NCI-H526 (cell line): Measurements from ENCODE around the gene TRAF3IP1.

Source experiments
- DNase-seq, 2 experiments: peaks; one replicate each; lab custom pipeline; 2025; lab: John Stamatoyannopoulos, UW

TRAF3IP1 gene

DNA sequence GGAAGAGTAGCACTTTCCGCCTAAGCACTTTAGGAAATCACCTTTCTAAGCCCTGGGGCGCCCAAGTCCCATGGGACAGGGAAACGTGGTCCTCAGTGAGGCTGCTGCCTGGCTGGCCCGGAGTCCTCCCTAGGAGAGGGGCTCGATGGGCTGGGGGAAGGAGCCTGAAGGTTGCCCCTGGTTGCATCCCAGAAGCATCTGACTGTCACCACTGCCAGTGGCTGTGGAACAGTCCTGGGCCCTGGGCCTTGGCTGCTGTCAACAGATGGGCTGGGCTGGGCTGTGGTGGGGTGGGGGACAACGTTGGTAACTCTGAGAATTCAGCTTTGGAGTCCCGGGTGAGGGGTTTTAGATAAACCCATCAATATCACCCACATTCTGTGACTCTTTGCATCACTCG, 128.9 kb downstream of the TRAF3IP1 start:
- DNase-seq: no peak

DNA sequence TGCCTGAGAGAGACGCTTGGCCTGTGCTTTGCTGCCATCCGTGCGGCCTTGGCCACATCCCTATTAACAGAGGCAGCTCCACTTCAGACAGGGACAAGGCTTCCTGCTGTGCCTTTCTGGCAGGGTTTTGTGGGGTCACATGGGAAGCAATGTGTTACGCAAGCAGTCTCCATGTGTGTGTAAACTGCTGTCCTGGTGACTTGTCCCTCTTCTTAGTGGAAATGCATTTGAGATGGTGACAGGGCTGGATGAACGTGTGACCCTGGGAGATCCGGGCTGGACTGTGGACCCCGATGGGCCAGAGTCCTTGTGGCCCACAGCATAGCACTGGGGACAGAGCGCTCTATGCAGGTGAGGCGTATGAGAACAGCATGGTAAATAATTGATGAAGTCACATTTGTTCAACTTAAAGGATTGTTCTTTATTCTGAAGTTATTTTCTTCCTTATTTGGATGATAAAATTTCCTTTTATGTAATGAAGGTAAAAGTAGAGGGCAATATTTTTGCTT, 129.6 kb downstream of the TRAF3IP1 start:
- DNase-seq: no peak

DNA sequence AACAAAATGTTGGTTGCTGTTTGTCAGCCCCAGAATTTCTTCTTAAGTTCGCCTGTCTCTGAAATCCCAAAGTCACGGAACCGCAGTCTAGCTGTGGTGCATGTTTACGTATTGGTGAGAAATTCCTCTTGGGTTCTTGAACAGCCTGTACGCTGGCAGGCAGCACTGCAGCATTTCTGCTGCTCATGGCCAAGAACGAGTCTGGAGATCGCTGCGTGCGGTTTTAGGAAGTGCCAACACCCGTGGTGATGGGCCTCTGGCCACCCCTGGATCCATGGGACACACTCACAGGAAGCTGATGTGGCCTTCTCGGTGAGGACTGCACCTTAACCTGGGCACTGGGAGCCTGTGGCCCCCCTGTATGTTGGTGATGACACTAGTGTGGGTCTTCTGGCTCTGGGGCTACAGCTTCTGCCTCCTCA, 130.1 kb downstream of the TRAF3IP1 start:
- DNase-seq: no peak
